Stimulated activated CD4-positive, alpha-beta T cell treated with anti-CD3 and anti-CD28 coated beads, Interleukin-15, amount 100 ng/mL, for 48 hours (primary cell): ENCODE measurements around the gene SOCS3.

Experiments used
- DNase-seq, 2 donors: peaks; one replicate each; pipeline ENCODE4 v3.0.0-alpha.2; 2020; ENCODE audit warnings: low read depth in 2 of 2

SOCS3 gene

DNA sequence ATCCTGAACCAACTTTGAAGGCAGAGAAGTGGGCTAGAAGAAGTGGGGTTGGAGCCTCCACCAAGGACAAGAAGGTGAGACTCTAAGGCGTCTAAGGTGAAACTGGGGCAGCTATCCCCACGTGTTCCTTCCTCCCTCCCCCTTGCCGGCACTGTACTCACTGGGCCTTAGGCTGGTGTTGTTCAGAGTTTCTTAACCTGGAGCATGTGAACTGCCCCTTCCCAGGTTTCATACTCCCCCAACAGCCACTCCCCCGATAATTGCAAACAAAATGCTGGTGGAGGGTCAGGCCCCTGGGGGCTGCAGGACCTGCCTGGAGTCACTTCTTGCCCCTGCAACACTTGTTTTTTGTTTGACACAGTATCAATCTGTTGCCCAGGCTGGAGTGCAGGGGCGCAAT, 7.3 kb upstream of the SOCS3 start:
- DNase-seq: no peak

GRCh38 chr17:78366109-78366848, 6.4 kb upstream of the SOCS3 start:
- DNase-seq: no peak

- no peak for DNase-seq
These were observed 5.8 kb upstream of the SOCS3 start for GRCh38 chr17:78365561-78366108.

DNA sequence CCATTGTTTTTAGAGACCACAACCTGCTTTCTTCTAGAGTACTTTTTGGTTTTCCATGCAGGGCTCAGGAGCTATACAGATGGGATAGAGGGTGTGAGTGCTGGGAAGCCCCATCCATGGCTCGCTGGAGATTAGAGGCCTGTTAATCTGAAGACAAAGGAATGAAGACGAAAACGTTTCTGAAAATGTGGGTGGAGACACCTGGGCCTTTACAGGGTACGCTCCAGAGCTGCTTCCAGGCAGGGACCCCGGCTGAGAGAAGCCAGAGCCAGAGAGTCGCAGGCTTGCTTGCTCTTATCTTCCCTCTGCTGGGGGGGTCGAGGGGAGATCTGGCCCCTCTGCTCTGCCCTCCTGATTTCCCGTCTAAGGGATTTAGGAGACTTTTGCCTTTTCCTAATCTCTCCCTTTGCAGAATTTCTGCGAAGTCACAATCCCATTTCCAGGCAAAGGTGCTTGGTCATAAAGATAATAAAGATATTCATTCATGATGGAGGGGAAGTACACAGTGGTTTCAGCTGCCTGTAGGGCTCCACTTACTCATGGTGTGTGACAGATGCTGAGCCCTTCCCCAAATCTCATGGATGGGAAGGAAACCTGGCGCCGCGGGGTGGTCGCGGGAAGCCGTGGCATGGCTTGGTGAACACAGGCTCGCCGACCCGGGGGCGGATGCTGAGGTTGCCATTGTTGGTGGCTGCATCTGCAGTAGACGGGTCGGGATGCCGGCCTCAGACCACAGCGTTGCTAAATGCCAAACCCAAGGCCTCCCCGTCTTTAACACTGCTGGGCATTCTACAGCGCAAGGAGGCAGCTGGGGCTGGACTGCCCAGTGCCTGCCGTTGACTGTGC, 4.8 kb upstream of the SOCS3 start:
- DNase-seq: no peak

DNA sequence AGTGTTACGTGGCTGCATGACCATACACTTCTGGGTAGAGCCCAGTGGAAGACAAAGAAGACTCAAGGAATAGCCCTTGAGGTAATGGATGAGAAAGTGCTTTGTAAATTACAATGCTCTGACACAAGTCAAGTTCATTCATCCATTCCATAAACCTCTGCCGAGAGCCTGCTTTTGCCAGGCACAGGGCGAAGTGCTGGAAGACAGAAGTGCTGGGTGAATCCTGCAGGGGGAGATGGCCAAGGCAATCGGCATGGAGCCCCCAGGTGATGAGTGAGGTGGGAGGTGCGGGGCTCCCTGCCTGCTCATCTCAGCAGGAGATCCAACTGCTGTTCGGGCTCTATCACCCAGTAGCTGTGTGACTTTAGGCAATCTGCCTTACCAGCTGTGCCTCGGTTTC, 2.8 kb upstream of the SOCS3 start:
- no peak for DNase-seq

- no peak for DNase-seq
These were observed 2.4 kb upstream of the SOCS3 start for GRCh38 chr17:78362232-78362631.

- no peak for DNase-seq
These were observed 1.4 kb upstream of the SOCS3 start for GRCh38 chr17:78361225-78361701.

- peak; percentile 87 to 94 for DNase-seq
These were observed 721 bp upstream of the SOCS3 start for GRCh38 chr17:78360371-78361224.

- DNase-seq: no peak
These were observed 418 bp downstream of the SOCS3 start for GRCh38 chr17:78359321-78359996.

- no peak for DNase-seq
These were observed 1.1 kb downstream of the SOCS3 start for GRCh38 chr17:78358538-78359320.

DNA sequence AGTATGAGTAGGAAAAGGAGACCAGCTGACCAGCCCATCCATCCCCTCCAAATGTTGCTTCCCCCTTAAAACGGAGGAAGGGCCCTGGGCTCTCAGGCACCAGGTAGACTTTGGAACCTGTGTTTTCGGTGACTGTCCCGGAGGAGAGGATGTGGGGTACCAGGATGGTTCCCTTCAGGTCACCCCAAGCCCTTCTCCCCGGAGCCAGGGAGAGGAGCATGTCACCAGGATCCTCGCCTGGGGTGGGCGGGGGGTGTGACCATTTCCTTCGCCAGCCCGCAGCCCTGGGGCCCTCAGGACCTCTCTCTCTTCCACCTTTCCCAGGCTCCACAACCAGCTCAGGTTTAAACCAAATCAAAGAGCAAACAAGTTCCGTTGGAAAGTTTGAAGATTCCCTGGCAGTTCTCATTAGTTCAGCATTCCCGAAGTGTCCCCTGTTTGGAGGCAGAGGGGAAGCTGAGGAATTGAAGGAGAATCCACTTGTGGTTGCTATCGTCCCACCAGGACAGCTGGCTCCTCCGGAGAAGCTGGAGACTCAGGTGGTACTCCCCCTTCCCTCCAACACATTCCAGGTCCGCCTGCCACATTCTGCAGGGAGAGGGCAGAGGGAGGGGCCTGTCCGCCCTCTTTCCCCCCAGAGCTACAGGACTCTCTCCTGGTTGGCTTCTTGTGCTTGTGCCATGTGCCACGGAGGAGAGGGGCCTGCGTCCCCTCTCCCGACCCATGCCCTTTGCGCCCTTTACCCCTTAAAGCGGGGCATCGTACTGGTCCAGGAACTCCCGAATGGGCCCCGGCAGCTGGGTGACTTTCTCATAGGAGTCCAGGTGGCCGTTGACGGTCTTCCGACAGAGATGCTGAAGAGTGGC, 2.0 kb downstream of the SOCS3 start:
- DNase-seq: no peak

DNA sequence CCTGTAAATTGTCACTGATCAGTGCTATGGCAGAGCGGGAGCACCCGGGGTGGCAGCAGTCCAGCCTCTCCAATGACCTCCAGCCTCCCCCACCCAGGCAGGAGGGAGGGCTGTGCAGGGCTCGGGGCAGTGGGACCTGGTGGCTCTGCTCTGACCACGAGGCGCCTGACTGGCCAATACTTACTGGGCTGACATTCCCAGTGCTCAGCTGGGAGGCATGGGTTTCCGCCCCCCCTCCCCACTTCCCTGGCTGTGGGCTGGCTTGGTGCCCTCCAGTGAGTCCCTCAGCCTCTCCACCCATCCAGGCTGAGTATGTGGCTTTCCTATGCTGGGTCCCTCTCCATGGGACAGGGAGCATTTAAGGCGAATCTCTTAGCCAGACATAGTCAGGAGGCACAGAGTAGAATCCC, 2.7 kb downstream of the SOCS3 start:
- no peak for DNase-seq

- DNase-seq: peak; percentile 90 to 94
These were observed 3.7 kb downstream of the SOCS3 start for GRCh38 chr17:78356101-78356713.

DNA sequence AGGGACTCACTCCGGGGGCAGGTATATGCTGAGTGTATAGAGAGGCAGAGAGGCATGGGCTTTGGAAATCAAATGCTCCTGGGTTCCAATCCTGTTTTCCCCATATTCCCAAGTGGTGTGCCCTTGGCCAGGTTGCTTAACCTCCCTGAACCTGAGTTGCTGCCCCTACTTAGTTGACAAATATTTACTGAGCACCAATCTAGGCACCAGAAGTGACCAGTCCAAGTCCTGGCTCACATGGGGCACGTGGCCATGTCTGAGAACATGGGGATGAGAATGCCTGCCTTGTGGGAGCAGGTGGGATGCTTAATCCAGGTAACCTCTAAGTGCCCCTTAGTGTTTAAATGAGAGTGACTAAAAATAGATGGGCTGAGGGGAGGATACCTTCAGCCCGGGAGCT, 4.2 kb downstream of the SOCS3 start:
- DNase-seq: no peak

GRCh38 chr17:78355045-78355641, 4.7 kb downstream of the SOCS3 start:
- no peak for DNase-seq

DNA sequence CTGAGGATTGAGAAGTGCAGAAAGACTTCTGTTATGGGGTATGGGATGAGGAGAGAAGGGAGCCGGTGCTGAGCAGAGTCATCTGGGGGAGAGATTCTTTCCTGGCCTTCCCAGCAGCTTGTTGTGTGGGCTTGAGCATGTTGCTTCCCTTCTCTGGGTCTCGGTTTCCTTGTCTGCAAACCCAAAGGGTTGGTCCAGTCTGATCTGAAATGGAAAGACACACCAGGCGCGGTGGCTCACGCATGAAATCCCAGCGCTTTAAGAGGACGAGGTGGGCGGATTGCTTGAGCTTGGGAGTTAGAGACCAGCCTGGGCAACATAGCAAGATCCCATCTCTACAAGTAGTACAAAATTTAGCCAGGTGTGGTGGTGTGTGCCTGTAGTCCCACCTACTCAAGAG, 6.0 kb downstream of the SOCS3 start:
- DNase-seq: no peak

DNA sequence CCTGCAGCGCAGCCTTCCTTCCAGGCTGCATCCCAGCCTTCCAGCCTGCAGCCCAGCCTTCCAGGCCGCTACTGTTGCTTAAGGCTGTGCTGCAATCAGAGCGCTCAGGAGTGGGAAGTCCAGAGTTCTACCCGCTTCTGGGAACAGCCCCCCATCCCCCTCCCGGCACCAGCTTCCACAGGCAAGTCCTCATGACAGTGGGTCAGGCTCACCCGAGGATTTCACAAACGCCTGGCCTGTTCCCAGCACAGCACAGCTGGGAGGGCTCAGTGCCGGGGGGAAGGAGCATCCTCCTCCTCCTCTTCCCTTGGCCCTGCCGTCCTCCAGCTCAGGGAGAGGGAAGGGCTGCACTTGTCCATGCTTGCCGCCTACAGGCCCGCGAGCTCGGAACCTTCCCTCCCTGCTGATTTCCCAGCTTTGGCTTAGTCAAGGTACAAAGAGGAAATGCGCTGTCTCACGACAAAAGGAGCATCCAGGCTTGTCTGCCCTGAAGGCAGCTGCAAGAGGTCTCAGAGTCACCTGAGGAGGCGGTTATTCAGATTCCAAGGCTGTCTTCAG, 8.3 kb downstream of the SOCS3 start:
- DNase-seq: no peak
